Amygdala (tissue), 56 donors: ENCODE results near the gene PAQR5.
A peak's percentile ranks its signal among the peaks of the same experiment; 100 is the strongest.

ENCODE experiments used
- DNase-seq, 56 donors: peaks; one replicate each; lab custom pipeline; 2025; lab: John Stamatoyannopoulos, UW

The PAQR5 gene

DNA sequence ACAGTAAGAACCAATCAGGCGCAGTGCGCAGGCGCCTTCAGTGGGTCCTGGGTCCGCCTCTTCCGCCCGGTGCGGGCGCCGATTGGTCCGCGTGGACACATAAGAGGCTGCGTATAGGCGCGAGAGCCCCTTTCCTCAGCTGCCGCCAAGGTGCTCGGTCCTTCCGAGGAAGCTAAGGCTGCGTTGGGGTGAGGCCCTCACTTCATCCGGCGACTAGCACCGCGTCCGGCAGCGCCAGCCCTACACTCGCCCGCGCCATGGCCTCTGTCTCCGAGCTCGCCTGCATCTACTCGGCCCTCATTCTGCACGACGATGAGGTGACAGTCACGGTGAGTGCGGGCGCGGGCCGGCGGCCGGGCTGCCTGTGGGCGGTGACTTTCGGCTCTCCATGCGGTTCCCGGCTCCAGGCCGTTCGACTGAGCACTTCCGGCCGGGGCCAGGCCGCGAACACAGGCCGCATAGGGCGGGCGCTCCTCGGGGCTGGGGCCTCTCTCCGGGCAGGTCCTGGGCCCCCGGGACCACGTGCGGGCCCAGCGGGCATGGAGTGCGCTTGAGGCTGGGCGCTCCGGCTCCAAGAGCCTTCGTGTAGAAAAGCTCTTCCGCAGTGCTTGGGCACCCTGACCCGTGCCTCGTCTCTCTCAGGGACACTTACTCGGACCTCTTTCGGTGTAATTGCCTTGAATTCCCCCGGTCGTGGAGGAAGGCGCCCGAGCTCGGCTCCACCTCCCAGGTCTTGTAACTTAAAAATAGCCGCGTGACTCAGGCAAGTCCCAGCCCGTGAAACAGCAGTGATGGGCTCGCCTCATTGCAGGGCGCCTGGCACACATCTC, 154.2 kb downstream of the PAQR5 start, which contains the start of gene RPLP1:
TSS of gene RPLP1 (plus strand) at position 127 of the 830 bp plus-strand sequence. CDS start at position 258, 131 bp downstream.
- DNase-seq, result peak; percentile 69 to 99 (median 92)

DNA sequence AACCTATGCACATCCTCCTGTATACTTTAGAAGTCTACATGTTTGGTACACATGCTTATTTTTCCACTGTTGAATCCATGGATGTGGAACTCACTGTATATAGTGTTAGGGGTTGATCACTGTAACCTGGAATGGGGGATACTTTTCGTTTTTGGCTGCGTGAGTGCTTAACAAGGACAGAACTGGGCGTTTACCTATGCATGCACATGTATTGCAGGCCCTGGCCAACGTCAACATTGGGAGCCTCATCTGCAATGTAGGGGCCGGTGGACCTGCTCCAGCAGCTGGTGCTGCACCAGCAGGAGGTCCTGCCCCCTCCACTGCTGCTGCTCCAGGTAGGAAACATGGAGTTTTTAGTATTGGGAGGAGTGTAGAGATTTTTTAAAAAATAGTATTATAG, 156.2 kb downstream of the PAQR5 start:
- no peak for DNase-seq

DNA sequence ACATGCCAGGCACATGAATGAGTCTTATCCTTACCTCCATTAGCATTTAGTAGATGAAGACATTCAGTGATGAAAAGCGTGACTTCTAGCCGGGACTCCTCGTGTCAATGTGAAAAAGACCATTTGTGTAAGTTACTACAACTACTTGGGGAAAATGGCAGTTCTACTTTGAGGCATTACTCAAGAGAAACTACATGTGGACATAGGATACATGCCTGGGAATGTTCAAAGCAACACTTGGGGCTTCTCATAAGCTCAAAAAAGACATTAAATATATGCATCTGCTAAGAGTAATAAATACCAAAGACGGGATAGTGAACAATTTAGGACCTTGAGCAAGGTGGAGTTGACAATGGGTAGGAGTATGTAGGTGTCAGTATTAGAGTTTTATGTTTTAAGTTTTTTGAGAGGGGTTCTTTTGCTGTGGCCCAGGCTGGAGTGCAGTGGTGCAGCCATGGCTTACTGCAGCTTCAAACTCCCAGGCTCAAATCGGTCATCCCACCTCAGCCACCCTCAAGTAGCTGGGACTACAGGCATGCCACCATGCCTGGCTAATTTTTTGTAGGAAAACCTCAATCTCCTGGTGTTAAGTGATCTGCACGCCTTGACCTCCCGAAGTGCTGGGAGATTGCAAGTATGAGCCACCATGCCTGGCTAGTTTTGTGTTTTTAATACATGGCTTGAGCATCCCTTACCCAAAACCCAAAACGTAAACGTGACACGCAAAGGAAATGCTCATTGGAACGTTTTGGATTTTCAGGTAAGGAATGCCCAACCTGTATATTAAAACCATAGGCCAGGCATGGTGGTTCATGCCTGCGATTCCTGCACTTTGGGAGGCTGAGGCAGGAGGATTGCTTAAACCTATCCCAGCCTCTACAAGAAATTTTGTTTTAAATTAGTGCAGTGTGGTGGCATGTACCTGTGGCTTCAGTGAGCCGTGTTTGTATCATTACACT, 157.8 kb downstream of the PAQR5 start:
- no peak for DNase-seq
